ENCODE results near the gene CEACAM18. TPM values are rescaled to one million over a fixed set of nuclear protein-coding genes. Genes with fewer than 3 reads are reported as not detected.

Gene CEACAM18
- total RNA-seq: not detected

DNA sequence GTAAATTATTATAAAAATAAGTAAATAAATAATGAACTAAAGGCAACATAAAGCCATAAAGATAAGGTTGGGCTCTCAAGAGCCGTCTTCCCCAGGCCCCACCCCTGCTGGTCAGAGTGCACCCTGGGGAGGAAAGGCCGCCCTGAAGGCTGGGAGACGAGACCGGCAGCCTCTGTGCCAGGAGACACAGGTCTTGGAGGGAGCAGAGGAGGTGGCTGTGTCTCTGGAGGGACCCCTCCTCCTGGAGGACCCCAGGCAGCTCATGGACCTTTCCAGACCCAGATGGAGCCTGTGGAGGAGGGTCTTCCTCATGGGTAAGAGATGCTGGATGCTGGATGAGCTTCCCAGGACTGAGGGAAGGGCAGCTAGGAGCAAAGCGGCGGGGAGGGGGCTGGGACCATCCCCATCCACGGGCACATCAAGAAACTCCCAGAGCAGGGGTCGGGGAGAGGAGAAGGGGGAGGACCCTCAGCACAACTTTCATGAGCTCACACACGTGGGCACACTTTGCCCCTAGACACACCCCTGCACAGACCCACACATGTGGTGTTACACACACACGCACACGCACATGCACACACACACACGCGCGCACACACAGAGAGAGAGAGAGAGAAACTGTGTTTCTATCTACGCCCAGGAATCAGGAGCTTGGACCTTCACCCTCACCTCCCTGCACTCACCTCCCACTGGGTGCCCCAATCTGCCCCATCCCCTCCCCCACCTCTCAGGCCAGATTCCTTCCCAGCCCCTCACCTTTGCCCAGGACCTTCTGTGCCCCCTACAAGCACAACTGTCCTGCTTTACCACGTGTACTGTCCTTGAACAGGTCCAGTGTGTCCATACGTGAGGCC is at the start of gene CEACAM18:
Gene CEACAM18, plus strand, starts transcription at position 159 of the 854 bp plus-strand sequence.

DNA sequence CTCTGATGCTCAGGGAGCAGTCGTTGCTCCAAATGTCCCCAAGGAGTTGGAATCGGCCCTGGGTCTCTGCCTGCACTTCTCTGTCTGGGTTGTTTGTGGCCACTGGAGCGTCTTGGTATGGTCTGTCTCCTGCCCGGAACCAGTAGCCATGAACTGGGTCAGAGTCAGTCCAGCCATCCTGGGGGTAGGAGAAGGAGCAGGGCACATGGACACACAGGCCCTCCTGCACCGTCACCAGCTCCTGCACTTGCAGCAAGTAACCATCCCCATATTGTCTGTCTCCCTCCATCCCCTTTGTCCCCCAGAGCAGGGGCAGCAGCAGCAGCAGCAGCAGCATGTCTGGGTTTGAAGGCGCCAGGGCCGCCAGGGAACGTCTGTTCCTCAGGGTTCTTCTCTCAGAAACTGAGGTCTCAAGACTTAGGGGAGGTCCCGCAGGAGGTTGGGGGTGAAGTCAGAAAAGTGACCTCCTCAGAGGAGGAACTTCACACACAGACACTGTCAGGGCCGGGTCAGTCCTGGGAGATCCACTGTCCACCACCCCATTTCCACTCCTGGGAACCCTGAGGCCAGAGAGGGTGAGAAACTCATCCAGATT is 20.2 kb upstream of the CEACAM18 start, which contains the start of gene SIGLEC8:
Gene SIGLEC8, minus strand, starts transcription at position 404 of the 595 bp plus-strand sequence. Its CDS starts 67 bp downstream, at position 337.

DNA sequence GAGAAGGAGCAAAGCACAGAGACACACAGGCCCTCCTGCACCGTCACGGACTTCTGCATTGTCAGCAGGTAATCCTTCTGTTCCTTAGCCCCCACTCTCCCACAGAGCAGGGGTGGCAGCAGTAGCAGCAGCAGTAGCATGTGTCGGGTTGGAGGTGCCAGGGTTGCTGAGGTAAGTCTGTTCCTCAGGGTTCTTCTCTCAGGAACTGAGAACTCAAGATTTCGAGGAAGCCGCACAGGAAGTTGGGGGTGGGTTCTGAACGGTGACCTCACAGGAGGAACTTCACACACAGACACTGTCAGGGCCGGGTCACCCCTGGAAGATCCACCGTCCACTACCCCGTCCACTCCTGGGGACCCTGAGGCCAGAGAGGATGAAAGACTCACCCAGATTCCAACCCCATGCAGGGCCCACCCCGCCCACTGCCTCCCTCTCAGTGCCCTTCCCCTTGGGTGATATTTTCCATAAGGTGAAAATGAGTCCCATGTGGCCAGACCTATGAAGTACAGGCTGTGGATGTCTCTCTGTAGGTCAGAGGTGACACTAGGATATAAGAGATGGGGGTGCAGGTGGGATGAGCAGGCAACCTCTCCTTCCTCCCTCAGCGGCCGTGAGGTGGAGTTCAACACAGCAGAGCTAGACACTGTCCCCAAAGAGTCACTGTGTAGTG is 23.4 kb downstream of the CEACAM18 start, which contains the start of gene SIGLEC12:
Gene SIGLEC12, minus strand, starts transcription at position 207 of the 670 bp plus-strand sequence. Its CDS starts 67 bp downstream, at position 140.

DNA sequence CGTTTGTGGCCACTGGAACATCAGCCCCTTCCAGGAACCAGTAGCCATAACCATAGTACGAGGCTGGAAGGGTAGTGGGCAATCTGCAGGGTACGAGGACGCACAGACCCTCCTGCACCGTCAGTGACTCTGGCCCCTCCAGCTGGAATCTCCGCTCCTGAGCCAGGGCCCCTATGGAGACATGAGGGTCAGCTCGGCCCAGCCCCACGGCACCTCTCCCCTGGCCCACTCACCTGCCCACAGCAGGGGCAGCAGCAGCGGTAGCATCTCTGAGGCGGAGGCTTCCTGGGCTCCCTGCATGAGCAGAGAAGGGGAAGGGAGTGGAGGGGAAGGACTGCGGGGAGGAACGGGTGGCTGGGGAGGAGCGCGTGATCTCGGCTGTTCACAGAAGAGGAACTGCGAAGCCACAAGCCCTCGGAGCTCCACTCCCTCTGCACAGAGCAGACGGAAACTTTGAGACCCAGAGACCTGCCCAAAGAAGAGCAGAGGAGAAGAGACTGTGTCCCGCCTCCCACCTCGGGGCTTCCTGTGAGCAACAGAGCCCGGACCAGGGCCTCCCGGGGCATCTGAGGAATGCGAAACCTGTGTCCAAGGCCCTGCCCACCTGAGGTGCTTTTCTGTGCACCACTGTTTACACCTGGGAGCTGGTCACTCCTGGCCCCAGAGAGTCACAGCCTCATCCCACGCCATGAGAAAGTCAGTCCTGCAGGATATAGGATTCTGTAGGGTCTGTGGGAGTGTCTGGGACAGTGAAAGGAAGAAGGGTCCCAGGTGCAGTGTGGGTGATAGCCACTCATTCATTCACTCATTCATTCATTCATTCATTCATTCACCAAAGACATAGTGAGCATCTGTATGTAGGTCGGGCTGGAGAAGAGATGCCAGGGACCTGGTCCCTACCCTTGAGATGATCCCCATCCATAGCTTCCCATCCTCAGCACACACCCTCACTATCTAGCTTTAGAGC is 53.3 kb downstream of the CEACAM18 start, which contains the start of gene SIGLEC6:
Gene SIGLEC6, minus strand, starts transcription at position 322 of the 967 bp plus-strand sequence. Its CDS starts 22 bp downstream, at position 300.

Small RNAs within 50 kb of the gene (small RNA-seq; reads per million reads assigned to genes)
- not detected for gene AC020914.3 (ENCODE audit: low replicate concordance)
- not detected for gene AC020914.5 (ENCODE audit: low replicate concordance)

Other genes with a start within 250 kb of the CEACAM18 start
- not detected for gene SIGLECL1, start 227.5 kb upstream of the CEACAM18 start, total RNA-seq
- 7.8 TPM for gene IGLON5, start 166.9 kb upstream of the CEACAM18 start, total RNA-seq
- gene VSIG10L, start 136.4 kb upstream of the CEACAM18 start, total RNA-seq: 0.63 TPM
- gene ETFB, start 112.2 kb upstream of the CEACAM18 start, total RNA-seq: 36.0 TPM
- gene CLDND2, start 109.5 kb upstream of the CEACAM18 start, total RNA-seq: not detected
- 0.63 TPM for gene NKG7, start 105.9 kb upstream of the CEACAM18 start, total RNA-seq
- gene LIM2, start 90.6 kb upstream of the CEACAM18 start, total RNA-seq: not detected
- gene C19orf84, start 87.9 kb upstream of the CEACAM18 start, total RNA-seq: not detected
- gene SIGLEC10, start 60.9 kb upstream of the CEACAM18 start, total RNA-seq: 1.9 TPM
- 0.63 TPM for gene SIGLEC8, start 20.1 kb upstream of the CEACAM18 start, total RNA-seq
- gene SIGLEC12, start 23.3 kb downstream of the CEACAM18 start, total RNA-seq: not detected
- not detected for gene SIGLEC6, start 53.1 kb downstream of the CEACAM18 start, total RNA-seq
- 11.6 TPM for gene ZNF175, start 92.7 kb downstream of the CEACAM18 start, total RNA-seq
- gene SIGLEC5, start 151.9 kb downstream of the CEACAM18 start, total RNA-seq: not detected
- gene SIGLEC14, start 168.3 kb downstream of the CEACAM18 start, total RNA-seq: 0.63 TPM
- 11.3 TPM for gene SPACA6, start 214.8 kb downstream of the CEACAM18 start, total RNA-seq
- 1.3 TPM for gene HAS1, start 245.5 kb downstream of the CEACAM18 start, total RNA-seq